HG02798 (cell line): ENCODE results near the gene SYNE2.

Source experiments
- ATAC-seq: cut with Tn5 transposase; IDR thresholded peaks from one replicate; pipeline ENCODE4 v1.9.1; 2021; ENCODE audit warnings: mild to moderate bottlenecking; ENCODE audit not compliant: unreplicated experiment, poor library complexity

SYNE2 gene

DNA sequence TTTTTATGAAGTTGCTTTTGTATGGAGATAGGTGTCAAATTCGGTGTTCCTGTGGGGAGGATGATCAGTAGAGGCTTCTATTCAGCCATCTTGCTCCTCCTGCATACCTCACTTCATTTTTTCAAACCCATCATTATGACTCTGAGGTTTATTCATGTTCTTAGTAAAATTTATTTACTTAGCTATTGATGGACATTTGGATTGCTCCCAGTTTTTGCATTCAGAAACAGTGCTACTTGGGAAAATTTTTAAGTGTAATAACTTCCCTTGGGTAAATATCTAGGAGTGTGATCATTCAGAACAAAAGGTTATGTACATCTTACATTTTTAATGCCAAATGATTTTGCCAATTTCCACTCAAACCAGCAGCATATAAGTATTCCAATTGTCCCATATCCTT is 208.3 kb downstream of the SYNE2 start:
- no peak for ATAC-seq

DNA sequence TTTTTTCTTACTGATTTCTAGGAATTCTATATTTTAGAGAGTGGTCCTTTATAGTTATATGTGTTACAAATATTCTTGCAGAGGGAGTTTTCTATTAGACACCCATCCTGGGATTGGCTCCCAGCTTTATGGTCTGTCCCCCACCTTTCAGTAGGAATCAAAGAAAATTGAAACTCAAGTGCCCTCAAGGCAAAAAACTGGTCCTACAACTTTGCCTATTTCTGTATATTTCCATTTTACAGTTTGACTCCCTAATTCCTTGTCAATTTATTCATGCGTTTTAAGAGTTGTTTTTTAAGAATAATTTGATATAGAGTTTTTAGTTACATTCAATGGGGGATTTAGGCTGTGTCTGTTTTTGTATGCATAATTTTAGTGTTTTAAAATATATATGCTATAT is 208.9 kb downstream of the SYNE2 start:
- ATAC-seq = no peak

DNA sequence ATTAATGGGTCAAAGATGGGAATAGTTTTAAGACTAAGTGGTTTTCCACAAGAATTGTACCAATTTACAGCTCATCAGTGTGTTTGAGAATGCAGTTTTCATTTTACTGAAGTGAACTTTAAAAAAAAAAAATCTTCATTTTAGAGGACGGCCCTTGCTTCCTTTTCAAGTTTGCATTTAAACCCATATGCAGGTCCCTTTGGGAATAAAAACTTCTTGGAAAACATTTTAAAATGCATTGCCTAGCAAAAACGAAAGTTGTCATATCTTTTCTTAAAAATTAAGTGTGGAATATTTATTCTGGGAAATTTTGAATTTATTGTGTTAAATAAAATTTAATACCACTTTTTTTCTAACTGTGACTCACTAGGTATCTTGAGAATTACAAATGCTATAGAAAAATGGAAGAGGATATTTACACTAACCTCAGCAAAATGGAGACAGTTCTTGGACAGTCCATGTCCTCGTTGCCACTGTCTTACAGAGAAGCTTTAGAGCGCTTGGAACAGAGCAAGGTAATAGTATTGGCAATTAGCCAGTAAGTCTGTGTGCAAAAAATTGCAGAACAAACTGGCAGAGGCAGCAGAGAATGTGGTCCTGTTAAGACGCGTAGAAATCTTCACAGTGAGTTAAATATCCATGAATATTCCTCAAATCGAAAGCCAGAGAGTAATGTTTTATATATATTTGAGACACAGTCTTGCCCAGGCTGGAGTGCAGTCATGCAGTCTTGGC is 209.7 kb downstream of the SYNE2 start:
- no peak for ATAC-seq

DNA sequence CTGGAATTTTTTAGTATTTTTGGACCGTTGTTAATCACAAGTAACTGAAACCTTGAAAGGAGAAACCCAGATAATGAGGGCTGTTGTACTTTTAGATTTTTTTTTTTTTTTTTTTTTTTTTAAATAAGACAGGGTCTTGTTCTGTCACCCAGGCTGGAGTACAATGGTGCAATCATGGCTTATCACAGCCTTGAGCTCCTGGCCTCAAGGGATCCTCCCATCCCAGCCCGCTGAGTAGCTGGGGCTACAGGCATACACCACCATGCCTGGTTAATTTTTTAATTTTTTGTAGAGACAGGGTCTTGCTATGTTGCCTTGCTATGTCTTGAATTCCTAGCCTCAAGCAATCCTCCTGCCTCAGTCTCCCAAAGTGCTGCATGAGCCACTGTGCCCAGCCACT is 211.6 kb downstream of the SYNE2 start:
- no peak for ATAC-seq

DNA sequence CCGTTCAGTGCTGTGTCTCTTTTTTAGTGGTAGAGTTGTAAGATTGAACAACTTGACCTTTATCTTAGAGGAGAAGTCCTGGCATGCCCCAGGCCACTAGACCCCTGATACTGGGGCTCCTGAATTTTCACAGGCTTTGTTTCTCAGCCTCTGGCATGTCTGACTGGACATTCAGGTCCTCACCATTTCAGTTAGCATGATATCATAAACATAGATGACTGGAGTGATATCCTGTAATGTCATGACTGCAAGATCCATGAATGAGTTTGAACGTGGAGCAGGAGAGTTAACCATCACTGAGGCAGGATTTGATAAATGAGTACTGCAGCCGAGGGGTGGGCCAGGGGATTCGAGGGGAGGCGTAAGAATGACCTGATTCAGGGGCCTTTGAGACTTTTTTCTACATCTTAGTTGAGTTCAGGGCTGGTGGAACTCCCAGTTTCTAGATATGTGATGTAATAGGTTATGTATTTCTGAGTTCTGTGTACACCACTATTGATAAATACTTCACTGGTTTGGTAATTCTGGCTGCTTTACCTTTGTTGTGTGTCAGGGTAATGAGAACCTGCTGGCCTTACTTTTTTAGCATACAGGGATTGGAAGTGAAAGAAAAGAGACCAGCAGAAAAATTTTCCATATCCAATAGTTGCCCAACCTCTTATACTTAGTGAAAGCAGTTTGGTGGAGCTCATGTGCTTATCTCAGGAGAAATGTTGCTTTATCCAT is 217.0 kb downstream of the SYNE2 start:
- no peak for ATAC-seq

DNA sequence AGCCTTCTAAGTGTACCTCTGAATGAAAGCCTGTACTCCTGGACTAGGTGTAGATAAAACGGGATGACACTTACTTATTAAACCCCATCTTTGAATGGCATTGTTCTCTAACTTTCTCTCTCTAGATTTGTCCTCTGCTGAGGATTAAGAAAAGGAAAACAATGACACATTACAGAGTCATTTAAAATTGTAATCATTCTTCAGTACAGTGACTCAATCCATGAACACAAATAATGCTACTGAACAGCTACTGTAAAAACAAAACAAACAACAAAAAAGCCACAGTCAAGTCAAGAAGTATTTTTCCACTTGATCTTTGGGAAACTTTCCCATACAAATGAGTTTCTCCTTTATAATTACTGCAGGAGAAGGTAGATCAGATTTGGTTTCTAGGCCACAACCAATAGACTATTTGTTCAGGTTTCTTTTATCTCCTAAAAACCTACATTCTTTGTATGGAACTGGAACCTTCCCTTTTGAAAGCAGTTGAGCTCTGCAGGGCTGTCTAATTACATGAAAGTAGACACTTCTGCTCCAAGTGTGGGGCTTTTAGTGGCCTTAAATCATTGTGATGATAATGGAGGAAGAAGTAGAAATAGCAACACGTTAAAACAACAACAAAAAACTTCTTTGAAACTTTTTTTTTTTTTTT is 222.3 kb downstream of the SYNE2 start:
- no peak for ATAC-seq

DNA sequence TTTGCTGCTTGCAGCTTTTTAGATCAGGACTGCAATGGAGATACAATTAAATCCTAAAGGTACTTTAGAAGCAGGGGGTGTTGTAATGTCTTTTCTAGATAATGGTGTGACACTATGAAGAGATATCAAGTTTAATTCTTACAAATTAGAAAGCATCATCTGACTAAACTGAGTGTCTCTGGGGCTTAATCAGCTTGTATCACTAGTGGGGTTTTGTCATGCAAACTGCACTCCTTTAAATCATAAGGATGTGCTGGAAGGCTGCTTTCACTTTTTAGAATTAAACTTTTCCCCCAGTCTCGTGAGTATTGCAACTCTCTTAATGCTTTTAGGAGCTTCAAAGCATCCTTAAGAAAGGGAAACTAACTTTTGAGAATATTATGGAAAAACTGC is 222.8 kb downstream of the SYNE2 start:
- no peak for ATAC-seq

DNA sequence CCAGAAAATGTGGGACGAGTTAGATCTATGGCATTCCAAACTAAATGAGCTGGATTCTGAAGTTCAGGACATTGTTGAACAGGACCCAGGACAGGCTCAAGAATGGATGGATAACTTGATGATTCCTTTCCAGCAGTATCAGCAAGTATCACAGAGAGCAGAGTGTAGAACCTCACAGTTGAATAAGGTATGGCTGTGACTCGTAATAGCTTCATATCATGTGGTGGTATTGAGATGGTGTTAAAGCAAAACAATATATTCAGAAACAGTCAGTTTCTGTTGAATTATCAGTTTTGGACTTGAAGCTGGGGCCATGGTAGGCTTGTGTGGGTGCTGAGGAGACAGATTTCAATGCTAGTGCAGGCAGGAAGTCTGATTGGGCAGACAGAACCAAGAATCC is 227.6 kb downstream of the SYNE2 start:
- no peak for ATAC-seq

DNA sequence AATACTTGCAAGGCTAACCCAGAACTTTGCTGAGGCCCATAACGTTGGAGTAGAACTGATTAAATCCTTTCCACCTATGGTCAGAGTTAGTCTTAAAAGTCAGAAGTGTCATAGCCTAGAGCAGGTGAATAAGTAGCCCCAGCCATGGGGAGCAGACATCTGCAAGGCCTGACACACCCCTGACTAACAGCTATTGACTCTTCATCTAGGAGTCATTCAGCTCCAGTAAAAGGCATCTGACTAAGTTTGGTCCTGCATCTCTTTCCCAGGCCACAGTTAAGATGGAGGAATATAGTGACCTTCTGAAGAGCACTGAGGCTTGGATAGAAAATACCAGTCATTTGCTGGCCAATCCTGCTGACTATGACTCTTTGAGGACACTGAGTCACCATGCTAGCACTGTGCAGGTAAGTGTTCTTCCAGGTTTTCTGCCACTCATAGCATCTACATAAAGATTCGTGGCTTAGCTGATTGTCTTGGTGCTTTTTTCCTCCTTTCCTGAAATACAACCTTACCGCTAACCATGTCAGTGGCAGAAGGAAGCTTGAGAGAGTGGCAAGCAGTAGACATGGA is 228.5 kb downstream of the SYNE2 start:
- no peak for ATAC-seq

DNA sequence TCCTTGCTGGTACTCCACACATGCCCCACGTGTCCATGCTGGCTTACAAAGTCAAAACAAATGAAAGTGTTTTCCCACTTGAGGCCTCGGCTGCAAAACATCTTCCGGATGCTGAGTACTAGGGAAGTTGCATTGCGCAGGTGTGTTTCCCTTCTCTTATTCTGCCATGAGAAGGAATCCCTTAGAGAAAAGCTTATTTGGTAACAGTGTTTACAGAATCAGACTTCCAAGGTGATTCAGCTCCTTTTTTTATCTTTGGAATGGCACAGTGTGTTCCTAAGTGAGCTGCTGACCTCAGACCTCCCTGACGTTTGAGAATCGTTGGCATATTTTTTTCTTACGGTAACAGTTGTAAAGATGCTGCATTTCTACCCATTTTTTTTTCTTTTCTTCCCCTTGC is 230.0 kb downstream of the SYNE2 start:
- no peak for ATAC-seq

DNA sequence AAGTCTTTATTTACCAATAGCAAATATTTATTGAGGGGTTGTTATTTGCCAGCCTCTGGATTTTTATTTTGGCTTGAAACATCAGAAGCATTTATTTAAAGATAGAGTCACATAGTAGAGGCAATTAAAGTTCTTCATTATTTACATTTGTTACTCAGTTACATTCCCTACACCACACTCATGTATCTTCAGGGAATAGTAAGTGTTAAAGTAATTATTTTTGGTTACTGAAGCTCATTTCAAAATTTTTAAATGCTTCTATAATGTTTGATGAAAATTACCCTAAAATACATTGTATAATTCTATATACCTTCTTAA is 235.8 kb downstream of the SYNE2 start:
- no peak for ATAC-seq

DNA sequence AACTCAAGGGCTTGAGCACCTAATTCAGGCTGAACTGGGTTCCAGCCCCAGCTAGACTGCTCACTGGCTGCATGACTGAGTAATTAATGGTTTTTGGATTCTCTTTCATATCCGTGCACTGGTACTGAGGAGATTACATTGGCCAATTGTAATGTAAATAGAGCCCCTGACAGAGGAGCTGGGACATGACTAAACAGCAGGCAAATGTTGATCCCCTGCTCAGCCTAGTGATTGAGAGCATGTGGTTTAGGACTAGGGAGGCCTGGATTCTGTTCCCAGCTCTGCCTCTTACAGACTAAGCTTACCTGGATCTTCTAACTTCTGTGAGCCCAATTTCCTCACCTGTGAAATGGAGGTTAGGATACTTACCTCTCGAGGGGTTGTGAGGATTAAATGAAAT is 237.1 kb downstream of the SYNE2 start:
- no peak for ATAC-seq

DNA sequence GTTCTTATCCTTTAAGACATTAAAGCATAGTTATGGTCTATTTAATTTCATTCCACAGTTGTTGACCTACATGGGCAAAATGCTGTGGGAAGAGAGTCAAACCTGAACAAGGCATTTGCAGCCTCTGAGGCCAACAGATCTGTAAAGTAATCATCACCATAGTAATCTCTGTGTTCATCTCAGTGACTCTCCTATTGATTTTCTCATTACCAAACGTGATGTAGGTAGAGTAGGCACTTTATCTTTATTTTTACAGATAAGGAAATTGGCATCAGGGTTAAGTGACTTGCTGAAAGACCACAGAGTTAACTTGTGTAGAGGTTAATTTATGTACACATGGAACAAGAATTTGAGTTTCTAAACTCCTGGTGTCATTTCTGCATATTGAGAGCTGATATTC is 238.4 kb downstream of the SYNE2 start:
- ATAC-seq = no peak

DNA sequence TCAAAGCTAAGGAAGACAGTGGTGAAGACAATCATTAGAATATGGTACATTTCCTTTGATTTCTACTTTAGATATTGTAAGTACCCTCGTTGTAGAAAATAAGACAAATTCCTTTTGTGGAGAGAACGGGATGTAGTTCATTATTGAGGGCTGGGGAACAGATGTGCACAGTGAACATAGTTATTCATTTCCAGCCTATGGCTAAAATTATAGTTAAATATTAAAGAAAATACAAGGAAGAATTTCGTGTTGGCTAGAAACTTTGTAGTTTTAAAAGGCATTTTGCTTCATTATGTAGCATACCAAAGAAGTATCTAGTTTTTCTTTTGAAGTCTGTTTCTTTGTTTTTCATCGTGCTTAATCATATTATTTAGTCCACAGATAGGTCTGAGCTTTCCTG is 239.5 kb downstream of the SYNE2 start:
- ATAC-seq = no peak

DNA sequence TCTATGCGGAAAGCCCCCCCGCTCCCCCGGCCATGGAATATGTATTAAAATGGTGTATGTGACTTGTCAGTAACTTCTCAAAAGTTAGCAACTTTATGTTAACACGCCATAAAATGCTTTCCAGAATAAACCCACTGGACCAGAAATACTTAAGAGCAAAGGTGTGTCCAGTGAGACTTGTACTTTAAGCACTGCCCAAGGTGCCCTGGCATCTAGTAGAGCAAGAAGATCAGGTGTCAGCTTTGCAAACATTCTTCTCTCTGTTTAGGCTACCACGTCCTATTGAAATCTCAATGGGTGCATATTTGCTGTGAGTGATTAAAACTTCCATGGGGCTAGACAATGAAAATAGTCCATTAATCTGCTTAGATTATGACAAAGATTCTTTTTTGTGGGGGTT is 240.1 kb downstream of the SYNE2 start:
- ATAC-seq = no peak

DNA sequence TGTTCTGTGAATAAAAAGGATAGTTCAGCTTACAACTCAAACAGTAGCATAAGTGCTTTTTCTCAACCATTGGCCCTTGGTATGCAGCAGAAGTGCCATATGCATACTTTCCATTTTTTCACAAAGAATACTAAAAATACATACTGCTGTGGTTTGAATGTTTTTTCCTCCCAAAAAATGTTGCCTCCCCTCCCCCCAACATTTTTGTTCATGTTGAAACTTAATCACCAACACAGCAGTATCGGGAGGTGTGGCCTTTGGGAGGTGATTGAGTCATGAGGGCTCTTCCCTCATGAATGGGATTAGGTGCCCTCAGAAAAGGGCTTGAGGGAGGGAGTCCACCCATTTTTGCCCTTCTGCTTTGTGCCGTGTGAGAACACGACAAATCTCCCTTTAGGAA is 242.8 kb downstream of the SYNE2 start:
- ATAC-seq = no peak

DNA sequence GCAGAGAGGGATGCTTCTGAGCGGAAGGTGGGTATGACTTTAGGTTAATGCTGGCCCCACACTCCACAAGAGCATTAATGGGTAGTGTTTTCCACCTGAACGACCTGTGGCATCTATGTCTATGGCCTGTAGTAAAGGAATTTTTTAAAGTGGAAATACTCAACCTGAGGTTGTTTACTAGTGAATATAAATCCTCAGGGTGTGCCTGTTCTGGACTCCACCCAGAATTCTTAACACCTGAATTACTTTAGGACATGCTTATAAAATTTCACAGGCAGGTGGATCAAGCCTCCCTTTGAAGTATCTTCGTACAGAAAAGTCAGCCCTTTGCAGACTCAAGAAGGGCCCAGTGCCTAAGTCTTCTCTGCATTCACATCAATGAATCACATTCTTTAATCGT is 245.3 kb downstream of the SYNE2 start:
- no peak for ATAC-seq

DNA sequence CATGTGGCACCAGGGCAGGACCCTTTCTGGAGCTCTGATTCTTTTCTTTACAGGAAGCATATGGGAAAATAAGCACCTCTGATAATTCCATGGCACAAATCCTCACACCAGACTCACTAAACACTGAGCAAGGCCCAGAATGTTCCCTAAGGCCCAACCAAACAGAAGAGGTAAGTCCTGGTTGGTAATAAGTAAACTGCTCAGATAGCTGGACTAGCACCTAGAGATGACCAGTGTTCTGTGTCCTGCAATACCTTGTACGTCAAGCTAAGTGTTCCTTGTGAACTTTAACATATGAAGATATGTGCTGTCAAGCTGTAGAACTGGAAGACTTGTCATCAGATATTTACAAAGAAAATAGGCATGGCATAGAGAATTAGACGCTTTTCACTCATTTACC is 254.6 kb downstream of the SYNE2 start:
- no peak for ATAC-seq

DNA sequence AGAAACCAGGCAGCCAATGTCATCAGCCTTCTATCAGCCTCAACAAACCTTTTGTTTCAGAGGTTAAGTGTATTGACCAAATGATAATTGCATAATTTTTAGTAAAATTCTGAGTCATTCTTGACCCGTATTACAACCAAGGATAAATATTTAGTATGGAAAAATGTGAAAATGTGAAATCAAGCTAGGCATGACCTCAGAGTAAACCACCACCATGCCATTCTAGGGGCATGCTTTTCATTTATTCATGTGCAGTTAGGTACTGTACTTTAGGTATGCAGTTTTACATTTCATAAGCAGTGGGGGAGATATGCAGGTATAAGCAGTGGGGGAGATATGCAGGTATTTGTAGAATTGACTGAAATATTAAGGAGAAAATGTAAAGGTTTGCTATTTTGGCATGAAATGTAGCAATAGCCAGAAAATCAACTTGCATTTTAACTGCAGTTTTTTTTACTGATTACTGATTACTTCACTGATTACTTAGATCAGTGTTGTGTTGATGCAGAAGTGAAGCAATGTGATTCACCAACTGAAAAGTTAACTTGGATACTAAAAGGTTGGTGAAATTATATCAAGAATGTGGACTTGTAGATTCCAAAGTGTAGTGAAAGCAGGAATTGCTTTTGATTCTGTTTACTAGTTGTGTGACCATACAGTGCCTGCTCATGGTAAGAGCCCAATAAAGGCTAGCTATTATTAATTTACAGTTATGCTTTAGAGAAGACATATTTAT is 257.2 kb downstream of the SYNE2 start:
- no peak for ATAC-seq

DNA sequence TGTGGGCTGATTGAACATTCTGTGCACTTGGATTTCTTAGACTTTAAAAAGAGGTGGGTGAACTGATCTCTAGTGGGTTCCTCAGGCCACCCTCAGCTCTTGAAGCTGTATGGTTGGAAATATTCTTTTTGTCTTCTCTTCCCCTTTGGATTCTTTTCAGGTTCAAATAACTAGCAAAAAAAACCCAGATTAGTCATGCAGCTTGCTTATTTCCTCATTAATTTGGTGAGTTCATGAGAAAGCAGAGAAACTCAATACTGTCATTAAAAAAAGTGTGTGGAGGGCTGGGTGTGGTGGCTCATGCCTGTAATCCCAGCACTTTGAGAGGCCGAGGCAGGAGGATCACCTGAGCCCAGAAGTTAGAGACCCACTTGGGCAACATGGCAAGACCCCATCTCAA is 258.0 kb downstream of the SYNE2 start:
- ATAC-seq = no peak
